ENCODE results near the gene RARA. TPM values are rescaled to one million over a fixed set of nuclear protein-coding genes. Genes with fewer than 3 reads are reported as not detected.
"Not testable (repeated sequence)": the region's sequence is repeated elsewhere in the genome, so short reads cannot be mapped to it uniquely, and the experiment has no call there.

Gene RARA
- total RNA-seq, 4 donors from 2014 or later = 18.5 to 41.8 (median 28.5) TPM

GRCh38 chr17:40371261-40371929 lies 62.4 kb downstream of the RARA start:
- TF ChIP-seq EP300 (IDR thresholded peaks at IDR 0.05) (no peak), POLR2A (IDR thresholded peaks at IDR 0.05) (no peak), CTCF (IDR thresholded peaks at IDR 0.05) (no peak), POLR2AphosphoS5 (IDR thresholded peaks at IDR 0.05) (no peak)
- Histone ChIP-seq H3K4me1 (no peaks in the 10 kb centered on the region), H3K9me3 (no peaks in the 10 kb centered on the region), H3K36me3 (no peaks in the 10 kb centered on the region), H3K27me3 (peaks cover 4% of the 10 kb centered on the region), H3K4me3 (no peak overlapping the region), H3K27ac (no peak overlapping the region)
- 77 to 87% methylated on average over 12 to 13 of the region's 16 CpGs for WGBS, 2 donors (ENCODE audit: low coverage in 1 of 2)
- no peak for ATAC-seq

GRCh38 chr17:40372031-40372430 lies 63.1 kb downstream of the RARA start:
- TF ChIP-seq POLR2AphosphoS5 (IDR thresholded peaks at IDR 0.05) (no peak), EP300 (IDR thresholded peaks at IDR 0.05) (no peak), CTCF (IDR thresholded peaks at IDR 0.05) (no peak), POLR2A (IDR thresholded peaks at IDR 0.05) (no peak)
- WGBS, 2 donors (ENCODE audit: low coverage in 1 of 2) = 100% methylated on average over 2 of the region's 2 CpGs; no CpG with 5 or more reads in 1 of the 2 donors

GRCh38 chr17:40372644-40373043 lies 63.7 kb downstream of the RARA start:
- not testable (repeated sequence) for H3K4me1 ChIP-seq, H3K4me3 ChIP-seq, H3K36me3 ChIP-seq, H3K27ac ChIP-seq, H3K9me3 ChIP-seq, H3K27me3 ChIP-seq, ATAC-seq
- 66 to 88% methylated on average over 3 to 4 of the region's 4 CpGs for whole genome bisulfite sequencing, 2 donors (ENCODE audit: low coverage in 1 of 2)

More at GRCh38 chr17:40372031-40372430, 63.1 kb downstream of the RARA start:
- H3K4me1 ChIP-seq = no peaks in the 10 kb centered on the region
- H3K9me3 ChIP-seq = no peaks in the 10 kb centered on the region
- H3K27ac ChIP-seq = no peak overlapping the region
- no peak for ATAC-seq
- no peaks in the 10 kb centered on the region for H3K36me3 ChIP-seq
- H3K4me3 ChIP-seq = no peak overlapping the region
- peaks cover 4% of the 10 kb centered on the region for H3K27me3 ChIP-seq

GRCh38 chr17:40373324-40373723 lies 64.3 kb downstream of the RARA start:
- 83 to 84% methylated on average over 4 of the region's 4 CpGs for WGBS, 2 donors (ENCODE audit: low coverage in 1 of 2)
- Histone ChIP-seq H3K4me1 (no peaks in the 10 kb centered on the region), H3K9me3 (no peaks in the 10 kb centered on the region), H3K27me3 (peaks cover 4% of the 10 kb centered on the region), H3K27ac (no peak overlapping the region), H3K4me3 (no peak overlapping the region), H3K36me3 (no peaks in the 10 kb centered on the region)
- TF ChIP-seq POLR2A (IDR thresholded peaks at IDR 0.05) = no peak
- no peak for TF ChIP-seq CTCF (IDR thresholded peaks at IDR 0.05)
- TF ChIP-seq EP300 (IDR thresholded peaks at IDR 0.05) = no peak
- TF ChIP-seq POLR2AphosphoS5 (IDR thresholded peaks at IDR 0.05) = no peak
- no peak for ATAC-seq

GRCh38 chr17:40373999-40374398 lies 65.0 kb downstream of the RARA start:
- Histone ChIP-seq H3K4me3 (no peak overlapping the region), H3K9me3 (no peaks in the 10 kb centered on the region), H3K36me3 (no peaks in the 10 kb centered on the region), H3K4me1 (no peaks in the 10 kb centered on the region), H3K27me3 (peaks cover 4% of the 10 kb centered on the region), H3K27ac (no peak overlapping the region)
- TF ChIP-seq CTCF (IDR thresholded peaks at IDR 0.05) (no peak), POLR2AphosphoS5 (IDR thresholded peaks at IDR 0.05) (no peak), EP300 (IDR thresholded peaks at IDR 0.05) (no peak), POLR2A (IDR thresholded peaks at IDR 0.05) (no peak)
- ATAC-seq = no peak
- WGBS, 2 donors (ENCODE audit: low coverage in 1 of 2) = 78 to 100% methylated on average over 1 to 5 of the region's 8 CpGs

All from gastroesophageal sphincter (tissue), 4 donors.